Measurements from ENCODE around the gene RPEL1.

GRCh38 chr10:103254113-103254512 lies 8.4 kb downstream of the RPEL1 start:
- TF ChIP-seq, protein P1, sequence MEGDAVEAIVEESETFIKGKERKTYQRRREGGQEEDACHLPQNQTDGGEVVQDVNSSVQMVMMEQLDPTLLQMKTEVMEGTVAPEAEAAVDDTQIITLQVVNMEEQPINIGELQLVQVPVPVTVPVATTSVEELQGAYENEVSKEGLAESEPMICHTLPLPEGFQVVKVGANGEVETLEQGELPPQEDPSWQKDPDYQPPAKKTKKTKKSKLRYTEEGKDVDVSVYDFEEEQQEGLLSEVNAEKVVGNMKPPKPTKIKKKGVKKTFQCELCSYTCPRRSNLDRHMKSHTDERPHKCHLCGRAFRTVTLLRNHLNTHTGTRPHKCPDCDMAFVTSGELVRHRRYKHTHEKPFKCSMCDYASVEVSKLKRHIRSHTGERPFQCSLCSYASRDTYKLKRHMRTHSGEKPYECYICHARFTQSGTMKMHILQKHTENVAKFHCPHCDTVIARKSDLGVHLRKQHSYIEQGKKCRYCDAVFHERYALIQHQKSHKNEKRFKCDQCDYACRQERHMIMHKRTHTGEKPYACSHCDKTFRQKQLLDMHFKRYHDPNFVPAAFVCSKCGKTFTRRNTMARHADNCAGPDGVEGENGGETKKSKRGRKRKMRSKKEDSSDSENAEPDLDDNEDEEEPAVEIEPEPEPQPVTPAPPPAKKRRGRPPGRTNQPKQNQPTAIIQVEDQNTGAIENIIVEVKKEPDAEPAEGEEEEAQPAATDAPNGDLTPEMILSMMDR (conservative IDR thresholded peaks at IDR 0.05; ENCODE audit: low read length): no peak
- no peak for TF ChIP-seq EZH2phosphoT487 (IDR thresholded peaks at IDR 0.05; ENCODE audit: borderline replicate concordance, low read depth, low read length)

Measured in OCI-LY7 (cell line).